Peyer's patch (tissue), 4 donors: ENCODE data around the gene AGMO.

Source experiments
- CTCF ChIP-seq, 6 experiments: fragments of 450-650 bp in 4 of 6; fragments of 200-600 bp in 2 of 6; sonication (generic) in 1 of 6; IDR thresholded peaks; one replicate each; pipeline ENCODE4 v1.5.1; 2017 to 2019; ENCODE audit warnings: antibody characterized with exemption in 6 of 6, mild to moderate bottlenecking in 3 of 6, moderate library complexity in 1 of 6
- POLR2A ChIP-seq, 2 donors: fragments of 450-650 bp; IDR thresholded peaks; one replicate each; pipeline ENCODE4 v1.5.1; 2017; ENCODE audit warnings: antibody characterized with exemption in 2 of 2, mild to moderate bottlenecking in 2 of 2, moderate library complexity in 2 of 2

DNA sequence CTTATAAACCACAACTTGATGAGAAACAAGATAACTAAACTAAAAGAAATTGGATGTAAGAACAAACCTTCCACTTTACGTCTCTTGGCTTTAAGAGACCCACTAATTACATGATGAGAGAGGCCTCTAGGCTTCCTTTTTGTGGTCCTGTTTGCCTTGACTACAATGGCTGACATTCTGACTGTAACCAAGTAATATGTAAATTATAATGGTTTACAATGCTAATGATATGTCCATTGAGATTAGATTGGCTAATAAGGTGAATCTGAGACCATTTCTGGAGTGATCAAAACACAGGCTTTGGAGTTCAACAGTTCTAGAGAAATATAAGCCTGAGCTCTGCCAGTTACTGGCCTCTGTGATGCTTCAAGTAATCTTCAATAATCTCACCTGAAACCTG lies 39.4 kb upstream of the AGMO start:
- no peak for TF ChIP-seq CTCF (IDR thresholded peaks at IDR 0.05)
- TF ChIP-seq POLR2A (IDR thresholded peaks at IDR 0.05) = no peak
